SU-DHL-6 (cell line): ENCODE data around the gene ST6GALNAC2.

ENCODE experiments used
- EZH2phosphoT487 ChIP-seq: fragments of 200-600 bp; sonication (generic), shearing (Covaris generic); conservative IDR thresholded peaks from 2 replicates; pipeline ENCODE4 v1.6.1; 2018; ENCODE audit warnings: mild to moderate bottlenecking, antibody characterized with exemption, low read length, moderate library complexity, mixed read lengths
- TF ChIP-seq, protein P1 (sequence below): fragments of 200-600 bp; sonication (generic); IDR thresholded peaks from one replicate; pipeline ENCODE4 v1.5.1; 2017; ENCODE audit warnings: antibody characterized with exemption, mild to moderate bottlenecking, low read length, moderate library complexity; ENCODE audit not compliant: insufficient read depth, poor library complexity, severe bottlenecking

GRCh38 chr17:76567634-76568432 lies 17.8 kb downstream of the ST6GALNAC2 start:
- TF ChIP-seq, protein P1, sequence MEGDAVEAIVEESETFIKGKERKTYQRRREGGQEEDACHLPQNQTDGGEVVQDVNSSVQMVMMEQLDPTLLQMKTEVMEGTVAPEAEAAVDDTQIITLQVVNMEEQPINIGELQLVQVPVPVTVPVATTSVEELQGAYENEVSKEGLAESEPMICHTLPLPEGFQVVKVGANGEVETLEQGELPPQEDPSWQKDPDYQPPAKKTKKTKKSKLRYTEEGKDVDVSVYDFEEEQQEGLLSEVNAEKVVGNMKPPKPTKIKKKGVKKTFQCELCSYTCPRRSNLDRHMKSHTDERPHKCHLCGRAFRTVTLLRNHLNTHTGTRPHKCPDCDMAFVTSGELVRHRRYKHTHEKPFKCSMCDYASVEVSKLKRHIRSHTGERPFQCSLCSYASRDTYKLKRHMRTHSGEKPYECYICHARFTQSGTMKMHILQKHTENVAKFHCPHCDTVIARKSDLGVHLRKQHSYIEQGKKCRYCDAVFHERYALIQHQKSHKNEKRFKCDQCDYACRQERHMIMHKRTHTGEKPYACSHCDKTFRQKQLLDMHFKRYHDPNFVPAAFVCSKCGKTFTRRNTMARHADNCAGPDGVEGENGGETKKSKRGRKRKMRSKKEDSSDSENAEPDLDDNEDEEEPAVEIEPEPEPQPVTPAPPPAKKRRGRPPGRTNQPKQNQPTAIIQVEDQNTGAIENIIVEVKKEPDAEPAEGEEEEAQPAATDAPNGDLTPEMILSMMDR, result no peak
- no peak for TF ChIP-seq EZH2phosphoT487
